Colon (tissue), 2 donors: ENCODE results near the gene TCFL5.

Experiments used
- FAIRE-seq: peaks from 2 replicates; lab custom pipeline; 2012; peaks lifted over from hg19 to GRCh38; lab: Jason Lieb, UNC
- donor health status: control.
- donor health status: control.

TCFL5 gene

DNA sequence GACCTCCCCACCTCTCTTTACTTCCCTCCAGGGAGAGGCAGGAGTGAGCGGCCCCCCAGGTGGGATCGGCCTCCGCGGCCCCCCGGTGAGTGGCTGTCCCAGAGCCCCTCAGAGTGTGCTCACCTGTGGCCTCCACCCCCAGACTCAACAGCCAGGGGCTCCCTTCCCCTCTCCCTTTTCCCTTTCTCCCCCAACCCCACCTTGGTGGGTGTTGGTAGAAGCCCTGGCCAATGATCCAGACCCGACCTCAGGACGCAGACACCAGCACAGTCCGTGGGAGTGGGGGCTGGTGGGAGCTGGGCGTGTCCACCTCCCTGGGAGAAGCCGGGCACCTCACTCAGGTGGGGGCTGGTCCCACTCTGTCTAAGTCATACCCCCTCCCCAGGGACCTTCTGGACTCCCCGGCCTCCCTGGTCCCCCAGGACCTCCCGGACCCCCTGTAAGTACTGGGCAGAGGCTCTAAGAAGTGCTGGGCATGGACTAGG is 39.9 kb downstream of the TCFL5 start:
- no peak for FAIRE-seq

DNA sequence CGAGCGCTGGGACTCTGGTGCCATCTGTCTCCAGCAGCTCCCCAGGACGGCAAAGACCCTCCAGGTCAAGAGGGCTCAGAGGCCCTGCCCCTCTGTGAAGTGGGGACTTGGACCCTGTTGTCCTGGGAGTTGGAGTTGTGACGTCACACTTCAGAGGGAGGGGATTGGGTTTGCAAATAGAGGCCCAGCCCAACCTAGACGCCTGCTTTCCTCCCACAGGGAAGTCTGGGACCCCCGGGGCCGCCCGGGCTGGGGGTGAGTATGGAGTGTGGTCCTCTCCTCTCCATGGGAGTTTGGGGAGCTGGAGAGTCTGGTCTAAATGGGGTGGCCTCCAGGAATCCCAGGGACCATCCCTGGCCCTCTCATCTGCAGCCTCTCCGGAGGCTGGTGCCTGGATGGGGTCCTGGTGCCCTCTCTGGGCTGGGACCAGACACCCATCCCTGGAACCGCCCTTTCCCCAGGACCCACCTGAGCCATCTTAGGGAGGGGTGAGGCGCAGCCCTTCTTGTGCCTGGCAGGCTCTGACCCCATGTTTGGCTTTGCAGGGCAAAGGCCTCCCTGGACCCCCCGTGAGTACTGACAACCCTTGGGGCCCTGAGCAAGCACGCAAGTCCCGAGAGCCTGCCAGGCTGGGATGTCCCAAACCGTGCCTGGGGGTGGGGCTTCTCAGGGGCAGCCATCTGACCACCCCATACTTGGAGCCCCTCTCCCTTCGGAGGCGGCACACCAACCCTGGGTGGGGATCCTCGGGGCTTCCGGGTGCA is 40.5 kb downstream of the TCFL5 start:
- FAIRE-seq = no peak

DNA sequence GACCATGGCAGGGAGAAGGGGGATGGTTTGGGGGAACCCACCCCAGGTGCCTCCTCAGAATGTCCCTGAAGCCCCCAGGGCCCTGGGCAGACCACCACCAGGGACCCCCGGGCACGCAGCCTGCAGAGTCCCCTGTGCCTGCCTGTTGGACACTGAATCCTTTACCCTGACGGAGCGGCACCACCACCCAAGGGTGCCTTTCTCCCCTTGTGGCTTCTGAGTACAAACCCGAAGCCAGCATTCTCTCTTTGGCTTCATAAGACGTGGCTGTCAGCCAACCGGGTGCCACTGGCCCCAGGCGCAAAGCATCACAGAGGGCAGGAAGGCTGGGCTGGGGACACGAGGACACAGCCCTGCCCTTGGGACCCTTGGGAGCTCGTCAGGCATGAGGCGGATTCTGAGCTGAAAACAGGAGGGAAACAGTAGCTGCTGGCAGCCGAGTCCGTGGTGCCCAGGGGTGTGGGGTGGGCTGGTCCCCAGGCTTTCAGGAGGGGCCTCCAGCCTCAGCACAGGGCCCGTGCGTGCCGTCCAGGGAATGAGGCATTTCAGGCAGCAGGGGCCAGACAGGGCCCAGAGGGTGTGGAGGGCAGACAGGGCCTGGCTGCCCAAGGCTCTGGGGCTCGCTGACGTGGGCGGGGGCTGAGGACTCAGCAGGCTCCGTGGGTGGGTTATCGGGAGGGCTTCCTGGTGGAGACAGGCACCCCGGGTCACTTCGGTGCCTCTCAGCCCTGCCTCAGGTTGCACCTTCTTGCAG is 41.2 kb downstream of the TCFL5 start:
- no peak for FAIRE-seq

DNA sequence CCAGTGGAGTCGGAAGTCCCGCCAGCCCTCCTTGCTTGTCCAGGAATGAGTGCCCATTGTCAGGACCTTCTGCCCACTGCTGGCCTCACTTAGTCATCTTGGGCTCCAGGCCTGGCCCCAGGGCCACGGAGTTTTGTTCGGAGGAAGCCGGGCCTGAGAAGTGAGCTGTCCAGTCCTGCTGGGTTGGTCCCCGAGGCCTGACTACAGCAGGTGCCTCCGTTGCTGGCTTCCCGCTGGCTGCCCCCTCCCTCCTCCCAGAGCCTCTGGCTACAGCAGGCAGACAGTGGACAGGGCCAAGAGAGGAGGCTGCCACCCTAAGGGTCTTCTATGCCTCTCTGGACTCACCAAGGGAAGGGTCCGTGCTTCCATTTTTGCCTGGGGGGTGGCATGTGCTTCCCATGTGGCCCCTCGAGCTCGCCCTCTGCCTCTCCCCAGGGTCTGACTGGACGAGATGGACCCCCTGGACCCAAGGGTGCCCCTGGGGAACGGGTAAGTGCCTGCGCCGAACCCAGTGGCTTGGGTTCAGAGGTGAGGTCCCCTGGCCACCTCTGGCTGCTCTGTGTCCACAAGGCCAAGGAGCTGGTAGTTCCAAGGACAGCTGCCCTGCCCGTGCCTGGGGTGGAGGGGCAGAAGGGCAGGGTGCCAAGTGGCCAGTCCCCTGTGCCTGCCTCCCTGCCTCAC is 42.0 kb downstream of the TCFL5 start:
- no peak for FAIRE-seq

DNA sequence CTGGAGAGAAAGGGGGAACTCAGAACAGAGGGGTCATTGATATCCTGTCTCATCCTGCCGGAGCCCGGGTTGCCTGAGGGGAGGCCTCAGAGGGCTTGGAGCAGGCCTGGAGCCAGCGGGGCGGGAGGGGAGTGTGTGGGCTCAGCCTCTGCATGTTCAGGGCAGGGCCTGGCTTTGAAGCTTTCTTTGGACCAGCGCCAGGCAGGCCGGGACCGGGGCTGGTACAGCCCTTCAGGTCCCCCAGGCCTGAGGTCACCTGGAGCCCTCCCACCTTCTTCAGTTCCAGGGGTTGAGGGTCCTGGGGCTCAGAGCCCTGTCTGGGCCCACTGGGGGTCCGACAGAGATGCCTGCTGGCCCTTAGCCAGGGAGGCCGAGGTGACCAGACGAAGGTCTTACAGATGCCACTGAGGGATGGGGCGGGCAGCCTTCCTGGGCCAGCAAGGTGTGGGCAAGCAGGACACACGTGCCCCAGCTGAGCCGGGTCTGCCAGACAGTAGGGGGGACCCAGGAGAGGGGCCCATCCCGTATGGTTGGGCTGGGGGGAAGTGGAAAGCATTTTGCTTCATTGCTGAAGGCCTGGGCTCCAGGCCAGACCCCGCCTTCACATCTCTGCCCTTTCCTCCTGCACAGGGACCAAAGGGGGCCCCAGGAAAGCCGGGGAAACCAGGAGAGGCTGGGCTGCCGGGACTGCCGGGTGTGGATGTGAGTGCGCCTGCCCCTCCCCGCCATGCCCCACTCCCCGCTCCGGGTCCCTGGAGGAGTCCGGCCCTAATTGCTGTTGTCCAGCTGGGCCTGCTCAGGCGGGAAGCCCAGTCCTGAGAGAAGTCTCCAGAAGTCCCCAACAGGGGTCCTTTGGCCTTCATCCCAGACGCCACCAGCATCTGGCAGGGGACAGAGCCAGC is 42.8 kb downstream of the TCFL5 start:
- FAIRE-seq = no peak

DNA sequence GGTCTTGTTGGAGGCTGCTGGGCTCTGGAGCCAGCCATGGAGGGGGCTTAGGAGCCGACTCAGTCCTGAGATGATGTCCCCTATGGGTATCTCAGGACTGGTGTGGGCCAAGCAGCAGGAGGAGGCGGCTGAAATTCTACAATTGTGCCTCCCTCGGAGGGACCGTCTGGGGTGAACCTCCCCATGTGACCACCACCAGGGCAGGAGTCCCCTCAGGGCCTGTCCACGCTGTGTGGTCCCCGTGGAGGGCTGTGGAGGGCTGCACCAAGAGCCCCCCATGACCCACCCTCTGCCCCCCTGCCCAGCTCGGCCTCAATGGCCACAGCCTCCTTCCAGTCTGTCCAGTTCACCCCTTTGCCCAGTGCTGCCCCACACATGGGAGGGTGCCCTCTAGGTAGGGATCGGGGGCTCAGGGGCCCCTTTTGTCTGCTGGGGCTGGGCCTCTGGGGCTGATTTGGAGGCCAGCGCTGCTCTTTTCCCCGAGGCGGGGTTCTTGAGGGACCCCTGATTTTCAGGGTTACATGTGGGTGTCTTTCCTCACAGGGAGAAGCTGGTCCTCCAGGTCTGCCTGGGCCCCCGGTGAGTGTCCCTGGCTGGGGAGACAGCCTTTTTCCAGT is 43.5 kb downstream of the TCFL5 start:
- FAIRE-seq = no peak

DNA sequence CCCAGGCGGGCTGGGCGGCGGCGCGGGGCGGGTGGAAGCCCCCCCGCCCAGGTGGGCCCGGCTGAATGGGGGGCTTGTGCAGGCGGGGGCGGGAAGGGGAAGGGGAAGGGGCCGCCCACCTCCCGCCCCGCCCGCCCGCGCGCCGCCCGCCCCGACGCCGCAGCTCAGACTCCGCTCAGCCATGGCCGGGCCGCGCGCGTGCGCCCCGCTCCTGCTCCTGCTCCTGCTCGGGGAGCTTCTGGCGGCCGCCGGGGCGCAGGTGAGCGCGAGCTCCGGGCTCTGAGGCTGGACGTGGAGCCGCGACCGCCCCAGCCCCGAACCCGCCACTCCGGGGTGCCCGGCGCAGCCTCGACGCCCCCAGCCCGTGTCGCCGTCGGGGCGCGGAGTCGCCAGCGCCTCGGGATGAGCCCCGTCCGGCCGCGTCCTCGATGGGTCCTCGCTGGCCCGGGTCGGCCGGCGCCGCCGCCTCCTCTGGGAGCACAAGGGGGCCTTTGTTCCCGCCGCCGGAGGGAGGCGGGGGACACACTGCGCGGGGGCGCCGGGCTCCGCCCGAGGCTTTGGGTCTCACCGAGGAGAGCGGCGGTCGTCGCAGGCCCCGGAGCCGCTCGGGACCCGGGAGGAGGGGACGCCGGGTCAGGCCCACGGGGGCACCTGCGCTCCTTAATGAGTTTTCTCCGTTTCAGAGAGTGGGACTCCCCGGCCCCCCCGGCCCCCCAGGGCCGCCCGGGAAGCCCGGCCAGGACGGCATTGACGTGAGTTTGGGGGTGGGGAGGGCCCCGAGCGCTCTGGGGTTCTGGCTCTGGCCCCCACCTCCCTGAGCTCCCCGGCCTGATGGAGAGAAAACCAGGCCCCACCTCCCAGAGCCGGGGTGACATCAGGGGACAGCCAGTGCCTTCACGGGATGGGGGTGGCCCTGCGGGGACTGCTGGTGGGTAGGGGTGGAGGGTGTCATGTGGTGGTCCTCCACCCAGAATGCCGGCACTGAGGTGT is 44.4 kb downstream of the TCFL5 start, which contains the start of gene COL9A3:
TSS of gene COL9A3 (plus strand) at position 167 of the 990 bp plus-strand sequence. CDS start at position 182, 15 bp downstream.
- FAIRE-seq = no peak

DNA sequence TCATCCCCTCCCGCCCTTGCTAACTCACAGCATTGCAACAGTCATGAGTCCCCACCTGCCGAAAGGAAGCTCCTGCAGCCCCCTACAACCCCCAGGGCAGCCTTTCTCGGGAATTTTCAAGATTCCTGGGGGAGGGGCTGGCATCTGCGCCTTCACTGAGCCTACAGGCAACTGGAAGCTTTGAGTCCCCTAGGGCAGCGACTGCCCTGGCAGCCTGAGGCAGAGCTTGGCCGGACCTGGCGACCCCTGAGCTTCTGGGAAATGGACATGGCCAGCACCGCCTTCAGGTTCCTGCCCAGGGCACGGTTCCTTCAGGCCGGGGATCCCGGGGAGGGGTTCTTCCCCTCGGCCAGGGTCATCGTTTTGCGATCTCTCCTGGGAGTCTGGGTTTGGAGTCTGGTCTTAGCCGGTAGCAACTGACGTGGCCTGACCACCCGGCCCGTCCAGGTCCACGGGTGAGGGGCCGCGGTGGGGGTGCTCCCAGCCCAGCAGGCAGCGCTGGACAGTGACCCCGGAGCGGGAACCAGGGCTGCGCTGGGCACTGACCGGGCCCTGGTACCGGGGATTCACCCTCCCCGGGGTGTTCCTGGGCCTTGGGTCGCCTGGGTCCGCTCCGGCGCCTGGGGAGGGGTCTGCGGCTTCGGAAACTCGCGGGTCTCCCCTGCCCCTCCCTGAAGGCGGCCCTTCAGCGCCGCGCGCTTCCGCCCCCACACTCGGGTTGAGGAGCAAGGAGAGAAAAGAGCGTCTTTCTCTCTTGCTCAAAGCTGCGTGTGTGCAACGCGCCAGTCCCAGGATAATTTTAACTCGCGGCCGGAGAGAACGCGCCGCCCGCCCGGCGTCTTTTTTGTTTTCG is 45.4 kb downstream of the TCFL5 start:
- FAIRE-seq = no peak

DNA sequence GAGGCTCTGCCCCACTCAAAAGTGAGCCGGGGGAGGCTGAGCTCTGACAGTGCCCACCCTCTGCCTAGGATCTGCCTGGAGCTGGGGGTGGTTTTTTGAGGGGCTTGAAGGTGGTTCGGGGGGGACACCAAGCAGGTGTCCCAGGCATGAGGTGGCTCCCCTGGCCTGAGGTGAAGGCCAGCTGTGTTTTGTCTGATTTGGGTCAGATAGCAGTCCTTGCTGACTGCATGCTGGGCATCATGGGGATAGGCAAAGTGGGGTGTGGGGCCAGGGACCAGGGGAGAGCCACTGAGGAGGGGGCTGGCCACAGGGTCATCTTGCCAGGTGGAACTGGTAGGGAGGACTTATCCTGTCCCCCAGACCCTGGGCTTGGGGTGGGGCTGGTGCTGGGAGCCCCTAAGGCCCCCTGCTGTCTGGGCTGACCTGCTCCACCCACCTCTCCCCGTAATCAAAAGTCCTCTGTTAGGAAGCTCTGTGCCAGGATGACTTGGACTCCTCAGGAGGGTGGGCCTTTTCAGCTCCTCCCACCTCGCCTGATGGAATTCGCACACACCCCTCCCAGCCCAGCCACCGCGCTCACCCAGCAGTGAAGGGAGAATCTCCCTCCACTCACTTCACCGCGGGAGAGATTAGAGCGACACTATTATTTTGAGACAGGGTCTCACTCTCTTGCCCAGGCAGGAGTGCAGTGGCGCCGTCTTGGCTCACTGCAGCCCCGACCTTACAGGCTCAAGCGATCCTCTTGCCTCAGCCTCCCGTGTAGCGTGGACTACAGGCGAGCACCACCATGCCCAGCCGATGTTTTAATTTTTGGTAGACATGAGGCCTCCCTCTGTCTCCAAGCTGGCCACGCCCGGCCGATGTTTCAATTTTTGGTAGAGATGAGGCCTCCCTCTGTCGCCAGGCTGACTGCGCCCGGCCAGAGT is 46.3 kb downstream of the TCFL5 start:
- FAIRE-seq = no peak

DNA sequence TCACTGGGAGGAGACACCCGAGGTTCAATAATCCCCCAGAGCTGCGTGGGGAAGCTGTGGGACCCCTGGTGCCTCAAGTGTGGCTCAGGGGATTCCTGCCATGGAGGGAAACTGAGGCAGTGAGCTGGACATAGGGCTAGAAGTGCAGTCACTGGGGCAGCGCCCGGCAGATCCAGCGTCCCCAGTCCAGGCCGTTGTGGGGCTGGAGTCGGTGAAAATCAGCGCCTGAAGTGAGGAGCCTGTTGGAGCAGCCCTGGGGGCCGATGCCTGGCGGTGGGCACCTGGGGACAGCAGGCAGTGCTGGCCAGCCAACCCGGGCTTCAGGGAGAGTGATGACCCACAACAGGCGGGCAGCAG is 46.9 kb downstream of the TCFL5 start:
- FAIRE-seq = no peak

DNA sequence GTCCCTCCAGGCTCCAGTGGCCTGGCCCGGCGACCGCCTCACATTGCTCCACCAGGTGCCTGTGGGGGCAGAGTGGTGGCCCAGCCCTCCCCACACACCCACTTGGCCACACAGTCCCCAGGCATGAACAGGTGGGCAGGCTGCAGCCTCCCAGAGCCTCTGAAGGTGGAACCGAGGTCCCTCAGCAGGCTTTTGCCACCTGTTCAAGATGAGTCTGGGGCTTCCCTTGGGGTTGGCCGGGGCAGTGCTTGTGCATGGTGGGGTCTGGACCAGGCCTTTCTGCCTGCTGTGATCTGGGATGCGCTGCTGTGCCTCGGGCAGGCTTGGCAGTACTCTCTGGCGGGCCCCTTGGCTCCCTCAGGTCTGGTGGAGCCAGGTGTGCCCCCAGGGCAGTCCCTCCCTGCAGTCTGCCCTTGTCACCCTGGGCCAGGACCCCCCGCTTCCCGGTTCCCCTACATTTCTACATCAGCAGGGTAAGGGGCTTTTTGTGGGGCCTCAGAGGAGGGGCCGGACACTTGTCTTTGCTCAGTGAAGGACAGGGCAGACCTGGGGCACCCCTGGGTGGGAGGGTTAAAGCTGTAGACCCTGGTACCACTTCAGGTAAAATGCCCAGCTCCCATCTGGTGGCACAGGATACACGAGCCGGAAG is 47.4 kb downstream of the TCFL5 start:
- FAIRE-seq = no peak

DNA sequence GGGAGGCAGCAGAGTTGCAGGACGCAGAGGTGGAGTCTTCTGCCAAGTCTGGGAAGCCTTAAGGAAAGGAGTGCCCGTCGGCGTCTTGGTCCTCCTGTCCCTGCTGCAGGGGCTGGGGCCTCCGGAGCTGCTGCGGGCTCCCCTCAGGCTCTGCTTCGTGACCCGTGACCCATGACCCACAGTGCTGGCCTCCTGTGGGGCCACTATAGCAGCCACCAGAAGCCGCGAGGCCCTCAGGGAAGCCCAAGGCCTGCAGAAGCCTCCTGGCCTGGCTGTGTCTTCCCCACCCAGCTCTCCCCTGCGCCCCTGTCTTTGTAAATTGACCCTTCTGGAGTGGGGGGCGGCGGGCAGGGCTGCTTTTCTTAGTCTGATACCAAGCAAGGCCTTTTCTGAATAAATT is 48.0 kb downstream of the TCFL5 start:
- no peak for FAIRE-seq

DNA sequence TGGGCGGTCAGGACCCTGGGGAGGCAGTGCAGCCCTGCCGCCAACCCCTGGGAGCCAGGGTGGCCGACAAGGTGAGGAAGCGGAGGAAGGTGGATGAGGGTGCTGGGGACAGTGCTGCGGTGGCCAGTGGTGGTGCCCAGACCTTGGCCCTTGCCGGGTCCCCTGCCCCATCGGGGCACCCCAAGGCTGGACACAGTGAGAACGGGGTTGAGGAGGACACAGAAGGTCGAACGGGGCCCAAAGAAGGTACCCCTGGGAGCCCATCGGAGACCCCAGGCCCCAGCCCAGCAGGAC is 48.8 kb downstream of the TCFL5 start:
- FAIRE-seq = no peak

DNA sequence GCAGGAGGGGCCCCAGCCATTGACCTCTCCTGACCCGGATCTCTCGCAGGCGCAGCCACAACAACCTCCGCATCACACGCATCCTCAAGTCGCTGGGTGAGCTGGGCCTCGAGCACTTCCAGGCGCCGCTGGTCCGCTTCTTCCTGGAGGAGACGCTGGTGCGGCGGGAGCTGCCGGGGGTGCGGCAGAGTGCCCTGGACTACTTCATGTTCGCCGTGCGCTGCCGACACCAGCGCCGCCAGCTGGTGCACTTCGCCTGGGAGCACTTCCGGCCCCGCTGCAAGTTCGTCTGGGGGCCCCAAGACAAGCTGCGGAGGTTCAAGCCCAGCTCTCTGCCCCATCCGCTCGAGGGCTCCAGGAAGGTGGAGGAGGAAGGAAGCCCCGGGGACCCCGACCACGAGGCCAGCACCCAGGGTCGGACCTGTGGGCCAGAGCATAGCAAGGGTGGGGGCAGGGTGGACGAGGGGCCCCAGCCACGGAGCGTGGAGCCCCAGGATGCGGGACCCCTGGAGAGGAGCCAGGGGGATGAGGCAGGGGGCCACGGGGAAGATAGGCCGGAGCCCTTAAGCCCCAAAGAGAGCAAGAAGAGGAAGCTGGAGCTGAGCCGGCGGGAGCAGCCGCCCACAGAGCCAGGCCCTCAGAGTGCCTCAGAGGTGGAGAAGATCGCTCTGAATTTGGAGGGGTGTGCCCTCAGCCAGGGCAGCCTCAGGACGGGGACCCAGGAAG is 49.3 kb downstream of the TCFL5 start:
- FAIRE-seq = no peak

DNA sequence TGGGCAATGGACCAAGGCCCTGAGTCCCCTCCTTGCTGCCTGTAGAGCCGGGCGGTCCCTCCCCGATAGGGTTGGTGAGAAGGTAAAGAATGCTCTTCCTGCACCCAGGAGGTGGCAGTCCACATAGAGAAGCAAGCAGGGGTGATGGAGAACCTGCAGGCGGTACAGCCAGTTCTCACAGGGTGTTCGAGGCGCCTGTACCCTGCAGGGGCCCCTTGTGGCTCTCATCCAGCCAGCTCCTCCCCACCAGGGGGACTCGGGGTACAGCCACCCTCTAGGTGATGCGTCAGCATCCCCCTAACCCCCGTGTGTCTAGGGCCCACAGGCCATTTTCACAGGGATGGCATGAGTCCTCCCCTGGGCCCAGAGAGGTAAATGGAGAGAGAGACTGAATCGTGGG is 49.9 kb downstream of the TCFL5 start:
- no peak for FAIRE-seq

DNA sequence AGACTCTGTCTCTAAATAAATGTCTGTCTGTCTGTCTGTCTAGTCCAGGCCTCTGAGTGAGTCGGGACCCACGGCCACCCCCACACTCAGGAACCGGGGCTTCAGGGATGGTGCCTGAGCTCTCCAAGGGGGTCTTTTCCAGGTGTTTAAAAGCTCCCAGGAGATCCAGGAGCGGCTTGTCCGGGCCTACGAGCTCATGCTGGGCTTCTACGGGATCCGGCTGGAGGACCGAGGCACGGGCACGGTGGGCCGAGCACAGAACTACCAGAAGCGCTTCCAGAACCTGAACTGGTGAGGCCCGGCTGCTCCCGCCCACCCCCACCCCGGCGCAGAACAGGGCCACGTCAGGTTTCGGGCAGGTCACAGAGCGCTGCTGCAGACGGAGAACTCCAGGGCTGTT is 50.3 kb downstream of the TCFL5 start:
- no peak for FAIRE-seq
